Smooth muscle cell (in vitro differentiated cells): ENCODE measurements around the gene HSCB. TPM values are rescaled to one million over a fixed set of nuclear protein-coding genes. Genes with fewer than 3 reads are reported as not detected.

Source experiments
- polyA plus RNA-seq: library from polyadenylated mRNA; unstranded; fragments of >200 nt; fragmentation: Nextera tagmentation; extraction: Ambion mirVana; gene quantifications from 2 replicates; pipeline ENCODE4 v1.2.1, GENCODE V29; 2016
- total RNA-seq: library from RNA; depleted of rRNA; stranded (reverse); fragments of >200 nt; gene quantifications from 2 replicates; pipeline ENCODE4 v1.2.3, GENCODE V29; 2014

HSCB gene
- total and polyA plus RNA-seq, 2 experiments from 2014 or later = 15.9 to 22.5 TPM

Other genes with a start within 250 kb of the HSCB start
- gene TTC28, start 62.2 kb upstream of the HSCB start, total RNA-seq = 17.9 and 33.6 TPM in 2 replicates
- gene TTC28, start 62.2 kb upstream of the HSCB start, polyA plus RNA-seq = 6.3 and 9.8 TPM in 2 replicates
- gene CHEK2, start 219 bp upstream of the HSCB start, total RNA-seq = 11.5 and 18.7 TPM in 2 replicates
- 12.7 and 15.9 TPM in 2 replicates for gene CHEK2, start 219 bp upstream of the HSCB start, polyA plus RNA-seq
- 30.8 and 32.0 TPM in 2 replicates for gene CCDC117, start 30.7 kb downstream of the HSCB start, total RNA-seq
- gene CCDC117, start 30.7 kb downstream of the HSCB start, polyA plus RNA-seq = 17.3 and 18.1 TPM in 2 replicates
- gene XBP1, start 58.5 kb downstream of the HSCB start, total RNA-seq = 375 and 406 TPM in 2 replicates
- gene XBP1, start 58.5 kb downstream of the HSCB start, polyA plus RNA-seq = 317 and 381 TPM in 2 replicates
- 3.7 and 4.7 TPM in 2 replicates for gene ZNRF3, start 141.5 kb downstream of the HSCB start, total RNA-seq
- 5.5 and 8.8 TPM in 2 replicates for gene ZNRF3, start 141.5 kb downstream of the HSCB start, polyA plus RNA-seq